GM12878 (cell line): ENCODE data around the gene CIAPIN1. TPM values are rescaled to one million over a fixed set of nuclear protein-coding genes. Genes with fewer than 3 reads are reported as not detected.

Experiments
- ATAC-seq: fragments of 200-7000 bp; cut with Tn5 transposase; 3 replicates; pipeline ENCODE4 v1.9.1; 2020; ENCODE audit warnings: mild to moderate bottlenecking, moderate library complexity
- BruUV-seq: library from RNA; stranded (reverse); fragments of 400-500 nt; replicated peaks from 2 replicates; lab custom pipeline; 2021; lab: Mats Ljungman, UMichigan
- CTCF ChIA-PET: fragments of 300-600 bp; sonication (Branson Sonifier 250); formaldehyde crosslinking; extraction: SDS; loops from one replicate; lab custom pipeline; 2021; ENCODE audit warnings: inconsistent platforms; lab: Yijun Ruan, JAX
- POLR2A ChIA-PET: fragments of 350-600 bp; formaldehyde crosslinking; extraction: SDS; loops from one replicate; lab custom pipeline; 2021; ENCODE audit warnings: inconsistent platforms; lab: Charles Lee
- RAD21 ChIA-PET: fragments of 300-600 bp; sonication (Branson Sonifier 250); formaldehyde crosslinking; loops from one replicate; lab custom pipeline; 2023; ENCODE audit warnings: antibody characterized with exemption; ENCODE audit not compliant: unreplicated experiment; lab: Charles Lee
- SMC1A ChIA-PET: fragments of 300-600 bp; sonication (Branson Sonifier 250); formaldehyde crosslinking; loops from one replicate; lab custom pipeline; 2023; ENCODE audit not compliant: unreplicated experiment, uncharacterized antibody; lab: Charles Lee
- DNase-seq: peaks from one replicate; pipeline ENCODE4 v3.0.0-alpha.2; 2011; ENCODE audit warnings: low read depth, low spot score
- FAIRE-seq: peaks from 3 replicates; lab custom pipeline; 2011; peaks lifted over from hg19 to GRCh38; lab: Jason Lieb, UNC
- H2AFZ ChIP-seq: 2 replicates; pipeline ENCODE4 v1.6.0; 2011; ENCODE audit warnings: low read depth, low read length, control low read depth; ENCODE audit not compliant: control insufficient read depth
- H3K27ac ChIP-seq: 2 replicates; pipeline ENCODE4 v1.5.1; 2011; ENCODE audit warnings: control low read depth; ENCODE audit not compliant: control insufficient read depth, insufficient read depth
- H3K27me3 ChIP-seq, 2 experiments: replicated peaks in 1 of 2; 2 replicates each; pipeline versions ENCODE4 v1.6.0 to v1.6.1; 2011; ENCODE audit warnings: low read length in 1 of 2; ENCODE audit not compliant: control insufficient read depth in 2 of 2, insufficient read depth in 2 of 2
- H3K36me3 ChIP-seq, 2 experiments: 2 replicates each; pipeline ENCODE4 v1.5.1; 2011; ENCODE audit warnings: low read length in 1 of 2; ENCODE audit not compliant: control insufficient read depth in 2 of 2, insufficient read depth in 2 of 2
- H3K4me1 ChIP-seq: 2 replicates; pipeline ENCODE4 v1.6.1; 2011; ENCODE audit warnings: mild to moderate bottlenecking, low read length, moderate library complexity, mixed read lengths; ENCODE audit not compliant: control insufficient read depth, insufficient read depth
- H3K4me2 ChIP-seq: 2 replicates; pipeline ENCODE4 v1.6.0; 2011; ENCODE audit warnings: control low read depth; ENCODE audit not compliant: control insufficient read depth, insufficient read depth
- H3K4me3 ChIP-seq: fragments of 200-600 bp; sonication (generic); 2 replicates; pipeline ENCODE4 v1.5.1; 2016
- H3K79me2 ChIP-seq: 2 replicates; pipeline ENCODE4 v1.6.0; 2011; ENCODE audit warnings: low read length; ENCODE audit not compliant: control insufficient read depth, insufficient read depth
- H3K9ac ChIP-seq: 2 replicates; pipeline ENCODE4 v1.8.0; 2011; ENCODE audit warnings: low read length, control low read depth, mixed read lengths; ENCODE audit not compliant: control insufficient read depth, insufficient read depth
- H3K9me3 ChIP-seq: replicated peaks from 3 replicates; pipeline ENCODE4 v1.5.1; 2011; ENCODE audit warnings: mild to moderate bottlenecking, low read length; ENCODE audit not compliant: control insufficient read depth, insufficient read depth
- H4K20me1 ChIP-seq: 2 replicates; pipeline ENCODE4 v1.6.0; 2011; ENCODE audit not compliant: control insufficient read depth, insufficient read depth
- CHD4 ChIP-seq: fragments of 200-600 bp; sonication (generic); IDR thresholded peaks from 2 replicates; pipeline ENCODE4 v1.6.1; 2016; ENCODE audit warnings: mild to moderate bottlenecking
- FOXK2 ChIP-seq: fragments of 450-650 bp; IDR thresholded peaks from 2 replicates; pipeline ENCODE4 v1.6.1; 2017; ENCODE audit warnings: mild to moderate bottlenecking, moderate library complexity
- IRF4 ChIP-seq: IDR thresholded peaks from 2 replicates; pipeline ENCODE4 v1.6.1; 2011; ENCODE audit warnings: low read depth, low read length
- MTA2 ChIP-seq: fragments of 450-650 bp; IDR thresholded peaks from 2 replicates; pipeline ENCODE4 v1.6.1; 2016; ENCODE audit warnings: low read depth, mild to moderate bottlenecking, moderate library complexity
- TCF7 ChIP-seq: IDR thresholded peaks from 2 replicates; pipeline ENCODE4 v1.6.1; 2014; ENCODE audit warnings: antibody characterized with exemption, borderline replicate concordance
- ZNF217 ChIP-seq: fragments of 450-650 bp; IDR thresholded peaks from 2 replicates; pipeline ENCODE4 v1.6.1; 2017; ENCODE audit warnings: antibody characterized with exemption, mild to moderate bottlenecking
- WGBS: methylation state at CpG from one replicate; pipeline ENCODE4 v1.1.6; 2016; ENCODE audit warnings: low lambda C conversion rate; ENCODE audit not compliant: insufficient replicate concordance, insufficient coverage; ENCODE audit errors: missing lambda C conversion rate; 5-methylcytosine and 5-hydroxymethylcytosine counted together
- in situ Hi-C: fragments of 300-500 bp; cut with MboI; formaldehyde crosslinking; loops from 9 replicates; pipeline ENCODE4 v1.14.3; 2018; ENCODE audit warnings: mixed read lengths
- intact Hi-C: fragments of 100-400 bp; cut with micrococcal nuclease; formaldehyde crosslinking; loops from one replicate; pipeline ENCODE4 v1.14.2; 2022; ENCODE audit not compliant: unreplicated experiment
- polyA plus RNA-seq, 11 experiments: library from polyadenylated mRNA; depleted of rRNA in 4 of 11; unstranded in 6 of 11; stranded (reverse) in 5 of 11; fragments of >200 nt; fragmentation: Nextera tagmentation in 4 of 11; fragmentation: Illumina TruSeq in 1 of 11; extraction: Ambion mirVana in 4 of 11; extraction: Trizol in 1 of 11; gene quantifications; 1 replicate in 1 of 11; 2 replicates in 10 of 11; pipeline versions ENCODE4 v1.2.1 to v1.2.3, GENCODE V29; 2011 to 2016; ENCODE audit warnings: inconsistent platforms in 2 of 11, missing spikeins in 2 of 11, low read depth in 1 of 11
- total RNA-seq, 4 experiments: library from RNA; depleted of rRNA in 3 of 4; stranded (reverse); fragments of >200 nt in 3 of 4; fragmentation: Illumina TruSeq in 1 of 4; extraction: Trizol in 1 of 4; gene quantifications; 2 replicates each; pipeline versions ENCODE4 v1.2.1 to v1.2.3, GENCODE V29; 2013 to 2021
- TF ChIP-seq, protein P1 (sequence below): fragments of 450-650 bp; conservative IDR thresholded peaks from 2 replicates; pipeline ENCODE4 v1.6.1; 2017; ENCODE audit warnings: mild to moderate bottlenecking, moderate library complexity
- TF ChIP-seq, protein P2 (sequence below): IDR thresholded peaks from 2 replicates; pipeline ENCODE4 v1.6.1; 2012; ENCODE audit warnings: low read depth, low read length, improper control_type of control experiment

Gene CIAPIN1
- total and polyA plus RNA-seq, 10 of the 15 experiments (the other 5 are each of a cell fraction or from before 2014, with no cell fraction given) = 46.2 to 150 (median 54.3) TPM

GRCh38 chr16:57479976-57480753 is 33.0 kb upstream of the CIAPIN1 start (continued):
- TF ChIP-seq, protein P1, sequence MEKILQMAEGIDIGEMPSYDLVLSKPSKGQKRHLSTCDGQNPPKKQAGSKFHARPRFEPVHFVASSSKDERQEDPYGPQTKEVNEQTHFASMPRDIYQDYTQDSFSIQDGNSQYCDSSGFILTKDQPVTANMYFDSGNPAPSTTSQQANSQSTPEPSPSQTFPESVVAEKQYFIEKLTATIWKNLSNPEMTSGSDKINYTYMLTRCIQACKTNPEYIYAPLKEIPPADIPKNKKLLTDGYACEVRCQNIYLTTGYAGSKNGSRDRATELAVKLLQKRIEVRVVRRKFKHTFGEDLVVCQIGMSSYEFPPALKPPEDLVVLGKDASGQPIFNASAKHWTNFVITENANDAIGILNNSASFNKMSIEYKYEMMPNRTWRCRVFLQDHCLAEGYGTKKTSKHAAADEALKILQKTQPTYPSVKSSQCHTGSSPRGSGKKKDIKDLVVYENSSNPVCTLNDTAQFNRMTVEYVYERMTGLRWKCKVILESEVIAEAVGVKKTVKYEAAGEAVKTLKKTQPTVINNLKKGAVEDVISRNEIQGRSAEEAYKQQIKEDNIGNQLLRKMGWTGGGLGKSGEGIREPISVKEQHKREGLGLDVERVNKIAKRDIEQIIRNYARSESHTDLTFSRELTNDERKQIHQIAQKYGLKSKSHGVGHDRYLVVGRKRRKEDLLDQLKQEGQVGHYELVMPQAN = no peak
- TF ChIP-seq MTA2 = no peak
- TF ChIP-seq CHD4 = no peak

- no peak for FAIRE-seq
Measured at GRCh38 chr16:57479205-57479975, 32.2 kb upstream of the CIAPIN1 start.

More at GRCh38 chr16:57479205-57479975, 32.2 kb upstream of the CIAPIN1 start:
- no peak overlapping the region for H3K27ac ChIP-seq
- no peak for TF ChIP-seq IRF4
- TF ChIP-seq, protein P2, sequence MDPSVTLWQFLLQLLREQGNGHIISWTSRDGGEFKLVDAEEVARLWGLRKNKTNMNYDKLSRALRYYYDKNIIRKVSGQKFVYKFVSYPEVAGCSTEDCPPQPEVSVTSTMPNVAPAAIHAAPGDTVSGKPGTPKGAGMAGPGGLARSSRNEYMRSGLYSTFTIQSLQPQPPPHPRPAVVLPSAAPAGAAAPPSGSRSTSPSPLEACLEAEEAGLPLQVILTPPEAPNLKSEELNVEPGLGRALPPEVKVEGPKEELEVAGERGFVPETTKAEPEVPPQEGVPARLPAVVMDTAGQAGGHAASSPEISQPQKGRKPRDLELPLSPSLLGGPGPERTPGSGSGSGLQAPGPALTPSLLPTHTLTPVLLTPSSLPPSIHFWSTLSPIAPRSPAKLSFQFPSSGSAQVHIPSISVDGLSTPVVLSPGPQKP = no peak
- no peak for TF ChIP-seq FOXK2
- no peak for TF ChIP-seq ZNF217
- no peak for TF ChIP-seq TCF7
- TF ChIP-seq, all 136 proteins: peak for 0
- no peak overlapping the region for H3K4me2 ChIP-seq
- in situ Hi-C loops = no loop called here
- ChIA-PET RAD21 (interaction anchor here (0.9 kb wide), 1 partner anchor 40 kb away, joined by 3 read pairs; no protein-coding TSS in a partner anchor), SMC1A (interaction anchor here (1.4 kb wide), 1 partner anchor 7 kb away, joined by 4 read pairs; the partner anchor contains the start of gene DOK4), CTCF (interaction anchor here (0.9 to 1.6 kb wide), 2 partner anchors 17 kb away, joined by 3 to 5 read pairs; partner anchors contain the start of gene POLR2C), POLR2A (no interaction called here)
- H4K20me1 ChIP-seq = no peaks in the 10 kb centered on the region
- no peak overlapping the region for H3K4me3 ChIP-seq
- H3K36me3 ChIP-seq = no peaks in the 10 kb centered on the region
- no peak overlapping the region for H3K9ac ChIP-seq
- H3K79me2 ChIP-seq = no peaks in the 10 kb centered on the region
- H3K9me3 ChIP-seq = no peaks in the 10 kb centered on the region
- H3K4me1 ChIP-seq = peaks cover 16% of the 10 kb centered on the region
- no peak overlapping the region for H2AFZ ChIP-seq
- H3K27me3 ChIP-seq = no peaks in the 10 kb centered on the region
- no peak for ATAC-seq
- DNase-seq = no peak
- BruUV-seq = no TSS peak
- WGBS = 70% methylated on average over 30 of the region's 36 CpGs
- intact Hi-C loops = no loop called here
